ENCODE results near the gene BEND3. TPM values are rescaled to one million over a fixed set of nuclear protein-coding genes. Genes with fewer than 3 reads are reported as not detected.

Gene BEND3
- total and polyA plus RNA-seq, 9 of the 15 experiments (the other 6 are each of a cell fraction or from before 2014, with no cell fraction given) = 0.64 to 8.4 (median 3.3) TPM

DNA sequence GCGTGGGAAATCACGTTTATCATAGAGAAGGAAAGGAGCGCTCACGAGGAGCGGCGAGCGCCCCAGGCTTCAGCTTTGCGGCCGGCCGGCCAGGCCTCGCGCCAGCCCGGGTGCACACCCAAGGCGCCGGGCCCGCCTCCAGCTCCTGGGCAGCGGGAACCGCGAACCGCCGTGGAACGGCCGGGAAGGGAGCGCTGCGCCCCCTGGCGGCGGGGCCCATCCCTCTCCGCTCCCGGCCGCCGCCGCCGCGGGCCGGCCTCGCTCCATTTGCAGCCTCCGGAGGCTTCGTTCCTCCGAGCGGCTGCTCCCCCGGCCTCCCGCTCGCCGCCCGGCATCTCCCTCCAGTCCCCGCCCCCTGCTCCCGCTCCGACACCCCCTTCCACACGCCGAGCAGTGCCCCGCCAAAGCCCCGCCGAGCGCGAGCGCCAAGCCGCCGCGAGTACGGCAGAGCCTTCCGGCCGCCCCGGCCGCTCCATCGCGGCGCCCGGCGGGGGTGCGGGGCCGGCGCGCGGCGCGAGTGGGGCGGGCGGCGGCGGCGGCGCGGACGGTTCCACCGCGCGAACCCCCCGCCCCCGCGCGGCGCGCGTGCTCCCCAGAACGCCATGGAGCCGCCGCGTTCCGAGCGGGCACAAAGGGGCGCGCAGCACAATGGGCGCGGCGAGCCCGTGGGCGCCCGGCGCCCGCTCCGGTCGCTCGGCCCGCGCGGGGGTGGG, 946 bp downstream of the BEND3 start (continued):
- TF ChIP-seq MYC (IDR thresholded peaks at IDR 0.05; ENCODE audit: low read depth, low read length) (peak; percentile 57; the same call in 1 of the 2 replicates), MYC (CRISPR knock-in tag; IDR thresholded peaks at IDR 0.05; ENCODE audit: borderline replicate concordance, low read depth) (no peak), ELK3 (CRISPR knock-in tag; IDR thresholded peaks at IDR 0.05) (no peak), GTF2A2 (tag; IDR thresholded peaks at IDR 0.05) (no peak)
- TF ChIP-seq, protein P1, sequence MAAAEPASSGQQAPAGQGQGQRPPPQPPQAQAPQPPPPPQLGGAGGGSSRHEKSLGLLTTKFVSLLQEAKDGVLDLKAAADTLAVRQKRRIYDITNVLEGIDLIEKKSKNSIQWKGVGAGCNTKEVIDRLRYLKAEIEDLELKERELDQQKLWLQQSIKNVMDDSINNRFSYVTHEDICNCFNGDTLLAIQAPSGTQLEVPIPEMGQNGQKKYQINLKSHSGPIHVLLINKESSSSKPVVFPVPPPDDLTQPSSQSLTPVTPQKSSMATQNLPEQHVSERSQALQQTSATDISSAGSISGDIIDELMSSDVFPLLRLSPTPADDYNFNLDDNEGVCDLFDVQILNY (CRISPR knock-in tag; IDR thresholded peaks at IDR 0.05) = no peak

- ChIA-PET POLR2A (interaction anchor here (0.7 to 1.2 kb wide), 3 partner anchors 83 to 186 kb away, joined by 3 read pairs; no protein-coding TSS in a partner anchor), CTCF (ENCODE audit: low intra/inter-chr PET ratio) (no interaction called here)
- Histone ChIP-seq H3K79me2 (ENCODE audit: control insufficient read depth, insufficient read depth, low read length) (peaks cover 10% of the 10 kb centered on the region), H3K4me2 (ENCODE audit: insufficient read depth, low read length) (no peak overlapping the region), H4K20me1 (replicated peaks; ENCODE audit: control insufficient read depth, insufficient read depth, low read length) (0 out of 2 replicates have a peak, but pooled peaks cover 4% of the 10 kb centered on the region), H3K36me3 (ENCODE audit: control insufficient read depth, insufficient read depth, low read length) (no peaks in the 10 kb centered on the region), H3K27ac (ENCODE audit: extremely low read depth, low read depth, low read length) (no peak overlapping the region), H2AFZ (ENCODE audit: low read depth, low read length) (no peak overlapping the region), H3K9me1 (ENCODE audit: control insufficient read depth, insufficient read depth, low read length) (no peaks in the 10 kb centered on the region), H3K4me3 (no peak overlapping the region), H3K9me3 (replicated peaks; ENCODE audit: control insufficient read depth, insufficient read depth, low read depth, low read length) (no peaks in the 10 kb centered on the region), H3K4me1 (replicated peaks in 1 of 2; ENCODE audit: control insufficient read depth in 2 of 2, insufficient read depth in 2 of 2, low read length in 2 of 2) (peaks cover 17 to 19% of the 10 kb centered on the region in 2 experiments), H3K9ac (ENCODE audit: insufficient read depth in 1 of 2, low read depth in 2 of 2, low read length in 2 of 2) (no peak overlapping the region), H3K27me3 (ENCODE audit: control insufficient read depth in 2 of 2, insufficient read depth in 2 of 2, low read length in 2 of 2) (no peaks in the 10 kb centered on the region)
- no TSS peak for BruUV-seq (replicated peaks)
- in situ Hi-C loops (cut with MboI) = no loop called here
- FAIRE-seq (peak; percentile 54), ATAC-seq (no peak), DNase-seq (ENCODE audit: extremely low read depth in 1 of 4, low spot score in 3 of 4) (peak in 2 of 4 experiments; percentile 23 to 37)
- 0% methylated on average over 1 of the region's 1 CpG for WGBS (ENCODE audit: insufficient coverage, low coverage, missing lambda C conversion rate)
- intact Hi-C loops (cut with micrococcal nuclease) = loop anchor here (5.0 to 10.0 kb wide), 2 partner anchors 33 to 785 kb away; partner anchors contain the start of gene ATG5
- TF ChIP-seq CEBPB (tag; IDR thresholded peaks at IDR 0.05) = peak; percentile 89
- TF ChIP-seq ARID1B (IDR thresholded peaks at IDR 0.05) = 0 out of 2 replicates have a peak, but pooled peaks have one; percentile 14
- TF ChIP-seq ATF1 (CRISPR knock-in tag; IDR thresholded peaks at IDR 0.05) = no peak
- TF ChIP-seq ATF1 (tag; IDR thresholded peaks at IDR 0.05) = no peak
- no peak for TF ChIP-seq GABPA (tag; conservative IDR thresholded peaks at IDR 0.05; ENCODE audit: low read depth)
- TF ChIP-seq ESRRA (IDR thresholded peaks at IDR 0.05; ENCODE audit: borderline replicate concordance, low read depth) = peak; percentile 40; the same call in 1 of the 2 replicates
- TF ChIP-seq CEBPG (CRISPR knock-in tag; IDR thresholded peaks at IDR 0.05) = 0 out of 2 replicates have a peak, but pooled peaks have one; percentile 13
- TF ChIP-seq CEBPG (tag; conservative IDR thresholded peaks at IDR 0.05 in 1 of 2, IDR thresholded peaks at IDR 0.05 in 1 of 2) = peak; percentile 15 to 38; a peak in 1 of 4 replicates
- no peak for TF ChIP-seq ZNF75A (CRISPR knock-in tag; IDR thresholded peaks at IDR 0.05)
- no peak for TF ChIP-seq ZFP36 (IDR thresholded peaks at IDR 0.05; ENCODE audit: low read depth, low read length, partially characterized antibody)
- TF ChIP-seq MYNN (IDR thresholded peaks at IDR 0.05) = peak; percentile 99
- peak; percentile 93 for TF ChIP-seq MYNN (CRISPR knock-in tag; IDR thresholded peaks at IDR 0.05)
- TF ChIP-seq NFE2 (IDR thresholded peaks at IDR 0.05; ENCODE audit: low read depth) = peak; percentile 57
- TF ChIP-seq MEIS2 (IDR thresholded peaks at IDR 0.05; ENCODE audit: partially characterized antibody) = peak; percentile 44
These were observed 5.1 kb downstream of the BEND3 start for GRCh38 chr6:107110200-107110599.
